HG02642 (cell line): ENCODE data around the gene ZRANB1.

Experiments used
- ATAC-seq: cut with Tn5 transposase; IDR thresholded peaks from one replicate; pipeline ENCODE4 v1.9.1; 2021; ENCODE audit warnings: mild to moderate bottlenecking; ENCODE audit not compliant: unreplicated experiment, poor library complexity

Gene ZRANB1

GRCh38 chr10:124992462-124993344 lies 50.8 kb downstream of the ZRANB1 start:
- ATAC-seq = peak; percentile 44

GRCh38 chr10:124993345-124993708 lies 51.4 kb downstream of the ZRANB1 start:
- no peak for ATAC-seq

GRCh38 chr10:124993736-124994451 lies 52.0 kb downstream of the ZRANB1 start:
- no peak for ATAC-seq

GRCh38 chr10:124994573-124995473 lies 52.9 kb downstream of the ZRANB1 start:
- no peak for ATAC-seq

GRCh38 chr10:124995605-124996004 lies 53.7 kb downstream of the ZRANB1 start:
- no peak for ATAC-seq

GRCh38 chr10:124996127-124996853 lies 54.4 kb downstream of the ZRANB1 start:
- no peak for ATAC-seq

- no peak for ATAC-seq
Observed at GRCh38 chr10:124996854-124997215, 54.9 kb downstream of the ZRANB1 start.

- ATAC-seq = no peak
Observed at GRCh38 chr10:124997306-124997705, 55.4 kb downstream of the ZRANB1 start.

- no peak for ATAC-seq
Observed at GRCh38 chr10:124997771-124998623, 56.1 kb downstream of the ZRANB1 start.

- no peak for ATAC-seq
Observed at GRCh38 chr10:124998624-124999291, 56.8 kb downstream of the ZRANB1 start.

- no peak for ATAC-seq
Observed at GRCh38 chr10:124999433-125000365, 57.8 kb downstream of the ZRANB1 start.

GRCh38 chr10:125000366-125001312 lies 58.7 kb downstream of the ZRANB1 start:
- ATAC-seq = no peak

- ATAC-seq = no peak
Observed at GRCh38 chr10:125001313-125002046, 59.6 kb downstream of the ZRANB1 start.

GRCh38 chr10:125002047-125002422 lies 60.1 kb downstream of the ZRANB1 start:
- ATAC-seq = no peak

- ATAC-seq = no peak
Observed at GRCh38 chr10:125002423-125003145, 60.7 kb downstream of the ZRANB1 start.
